Fibroblast of mammary gland (primary cell): Measurements from ENCODE around the gene LAMA1.

Experiments
- DNase-seq: peaks from one replicate; pipeline ENCODE4 v3.0.0-alpha.2; 2010; ENCODE audit warnings: low read depth
- H3K4me3 ChIP-seq: 2 replicates; pipeline ENCODE4 v1.5.1; 2011; ENCODE audit warnings: low read depth, mild to moderate bottlenecking, low read length, moderate library complexity; ENCODE audit not compliant: control insufficient read depth
- CTCF ChIP-seq: conservative IDR thresholded peaks from 2 replicates; pipeline ENCODE4 v1.5.1; 2011; ENCODE audit warnings: low read depth, low read length, inconsistent platforms; ENCODE audit not compliant: control insufficient read depth, insufficient read depth

LAMA1 gene

GRCh38 chr18:7070466-7070865 lies 47.1 kb downstream of the LAMA1 start:
- no peak for TF ChIP-seq CTCF
- H3K4me3 ChIP-seq: no peak overlapping the region
- DNase-seq: no peak

- H3K4me3 ChIP-seq: no peak overlapping the region
- no peak for DNase-seq
- TF ChIP-seq CTCF: no peak
Measured at GRCh38 chr18:7068871-7069590, 48.6 kb downstream of the LAMA1 start.

DNA sequence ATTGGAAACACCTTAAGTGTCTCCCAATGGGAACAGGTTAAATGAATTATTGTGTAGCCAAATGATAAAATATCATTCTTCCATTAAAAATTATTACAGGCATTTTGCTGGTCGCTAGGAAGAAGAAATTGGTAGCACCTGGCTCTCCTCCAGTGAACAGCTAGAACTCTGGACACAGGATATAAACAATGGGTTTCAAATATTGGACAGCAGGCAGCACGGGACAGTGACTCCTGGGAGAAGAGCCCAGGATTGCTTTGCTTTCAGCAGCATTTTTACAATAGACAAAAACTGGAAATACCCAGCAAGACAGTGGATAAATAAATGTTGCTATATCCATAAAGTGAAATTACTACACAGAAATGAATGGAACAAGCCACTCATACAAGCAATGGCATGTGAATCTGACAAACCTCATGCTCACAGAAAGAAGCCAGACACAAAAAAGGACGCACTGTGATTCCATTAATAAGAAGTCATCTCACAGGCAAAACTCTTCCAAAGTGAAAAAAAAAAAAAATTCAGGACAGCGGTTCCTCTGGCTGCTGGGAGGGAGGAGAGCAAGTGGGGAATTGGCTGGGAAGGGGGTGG lies 50.5 kb downstream of the LAMA1 start:
- TF ChIP-seq CTCF: no peak
- H3K4me3 ChIP-seq: no peak overlapping the region
- DNase-seq: no peak

DNA sequence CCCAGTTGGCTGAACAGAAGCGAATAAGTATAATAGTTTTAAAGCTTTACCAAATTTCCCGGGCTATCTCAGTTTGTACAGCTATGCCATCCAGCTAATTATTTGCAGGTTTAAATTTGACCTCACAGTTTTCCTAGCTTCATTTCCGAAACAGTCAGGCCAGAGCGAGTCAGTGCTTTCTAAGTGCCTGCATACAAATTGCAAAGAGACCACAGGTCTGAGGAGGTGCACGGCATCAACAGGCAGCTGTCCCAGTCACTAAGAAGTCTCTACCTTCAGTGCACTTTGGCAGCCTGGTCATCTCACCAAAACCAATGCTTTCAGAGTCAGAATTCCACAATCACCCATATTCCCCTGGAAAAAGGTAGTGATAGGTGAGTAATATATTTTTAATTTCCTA lies 51.9 kb downstream of the LAMA1 start:
- H3K4me3 ChIP-seq: no peak overlapping the region
- DNase-seq: peak; percentile 12
- no peak for TF ChIP-seq CTCF

DNA sequence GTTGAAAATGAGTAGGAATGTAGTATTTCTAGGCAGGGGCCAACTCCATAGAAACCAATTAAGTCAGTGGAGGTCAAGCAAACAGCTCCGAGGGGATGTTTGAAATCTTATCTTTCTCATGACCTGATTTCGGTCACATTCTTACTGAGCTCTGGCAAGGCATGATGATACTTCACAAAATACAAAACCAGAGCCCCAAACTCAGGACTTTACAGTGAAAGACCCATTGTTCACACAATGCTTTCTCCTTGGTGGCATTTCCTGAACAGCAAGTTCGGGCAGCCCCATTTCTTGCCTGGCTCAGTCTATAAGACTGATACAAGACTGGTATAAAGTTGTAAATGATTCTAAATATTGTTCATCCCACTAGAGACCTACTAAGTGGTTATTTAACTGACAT lies 53.3 kb downstream of the LAMA1 start:
- no peak overlapping the region for H3K4me3 ChIP-seq
- no peak for TF ChIP-seq CTCF

DNA sequence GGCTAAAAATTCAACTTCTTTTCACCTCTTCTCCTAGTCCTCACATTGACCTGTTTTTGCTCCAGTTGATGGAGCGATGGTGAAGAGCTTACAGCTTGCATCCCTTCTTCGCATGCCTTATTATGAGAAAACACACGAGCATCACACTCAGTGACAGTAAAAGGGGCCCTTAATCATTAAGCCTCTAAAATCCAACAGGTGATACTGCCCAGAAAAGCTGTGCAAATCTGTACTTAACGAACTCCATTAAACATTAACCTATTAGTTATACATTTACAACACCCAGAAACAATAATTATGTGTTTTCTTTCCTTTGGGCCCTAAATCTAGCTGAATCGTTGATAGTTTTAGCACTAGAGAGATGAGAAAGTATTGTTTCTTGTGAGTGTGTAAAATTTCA lies 54.8 kb downstream of the LAMA1 start:
- DNase-seq: no peak
- no peak for TF ChIP-seq CTCF
- H3K4me3 ChIP-seq: no peak overlapping the region

More for the DNA sequence above, 53.3 kb downstream of the LAMA1 start:
- no peak for DNase-seq
